HG03139 (cell line): ENCODE measurements around the gene BCL6B.
"Not testable (repeated sequence)": the region's sequence is repeated elsewhere in the genome, so short reads cannot be mapped to it uniquely, and the experiment has no call there.

Source experiments
- ATAC-seq: cut with Tn5 transposase; IDR thresholded peaks from one replicate; pipeline ENCODE4 v1.9.1; 2021; ENCODE audit not compliant: unreplicated experiment

The BCL6B gene

DNA sequence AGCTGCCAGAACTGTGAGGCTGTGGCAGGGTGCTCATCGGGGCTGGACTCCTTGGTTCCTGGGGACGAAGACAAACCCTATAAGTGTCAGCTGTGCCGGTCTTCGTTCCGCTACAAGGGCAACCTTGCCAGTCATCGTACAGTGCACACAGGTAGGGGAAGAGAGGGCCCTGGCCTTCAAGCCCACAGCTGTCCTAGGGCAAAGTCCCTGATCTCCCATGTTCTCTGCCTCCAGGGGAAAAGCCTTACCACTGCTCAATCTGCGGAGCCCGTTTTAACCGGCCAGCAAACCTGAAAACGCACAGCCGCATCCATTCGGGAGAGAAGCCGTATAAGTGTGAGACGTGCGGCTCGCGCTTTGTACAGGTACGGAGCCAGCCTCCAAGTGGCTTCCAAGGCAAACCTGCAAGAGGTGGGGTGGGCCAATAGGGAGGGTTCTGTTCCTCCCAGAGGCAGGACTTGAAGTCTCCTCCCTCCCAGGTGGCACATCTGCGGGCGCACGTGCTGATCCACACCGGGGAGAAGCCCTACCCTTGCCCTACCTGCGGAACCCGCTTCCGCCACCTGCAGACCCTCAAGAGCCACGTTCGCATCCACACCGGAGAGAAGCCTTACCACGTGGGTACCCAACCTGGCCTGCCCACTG lies 3.7 kb downstream of the BCL6B start:
- no peak for ATAC-seq

DNA sequence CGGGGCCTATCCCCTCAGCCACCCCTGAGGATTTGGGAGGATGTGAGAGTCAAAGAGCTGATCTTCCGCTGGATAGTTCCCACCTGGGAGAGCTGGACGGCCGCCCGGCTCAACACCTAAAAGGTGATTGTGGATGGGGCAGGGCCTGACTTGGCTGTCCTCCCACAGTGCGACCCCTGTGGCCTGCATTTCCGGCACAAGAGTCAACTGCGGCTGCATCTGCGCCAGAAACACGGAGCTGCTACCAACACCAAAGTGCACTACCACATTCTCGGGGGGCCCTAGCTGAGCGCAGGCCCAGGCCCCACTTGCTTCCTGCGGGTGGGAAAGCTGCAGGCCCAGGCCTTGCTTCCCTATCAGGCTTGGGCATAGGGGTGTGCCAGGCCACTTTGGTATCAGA lies 4.5 kb downstream of the BCL6B start:
- ATAC-seq = no peak

DNA sequence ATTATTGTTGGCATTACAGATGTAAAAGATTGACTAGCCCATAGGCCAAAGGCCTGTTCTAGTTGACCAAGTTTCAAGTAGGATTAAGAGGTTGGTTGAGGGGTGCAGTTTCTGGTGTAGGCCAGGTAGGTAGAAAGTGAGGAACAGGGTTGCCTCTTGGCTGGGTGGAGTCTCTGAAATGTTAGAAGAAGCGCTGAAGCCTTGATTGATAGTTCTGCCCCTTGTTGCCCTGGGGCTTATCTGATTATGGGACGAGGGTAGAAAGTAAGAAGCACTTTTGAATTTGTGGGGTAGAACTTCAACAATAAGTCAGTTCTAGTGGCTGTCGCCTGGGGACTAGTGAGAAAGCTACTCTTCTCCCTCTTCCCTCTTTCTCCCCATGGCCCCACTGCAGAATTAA lies 6.2 kb downstream of the BCL6B start:
- ATAC-seq = no peak

DNA sequence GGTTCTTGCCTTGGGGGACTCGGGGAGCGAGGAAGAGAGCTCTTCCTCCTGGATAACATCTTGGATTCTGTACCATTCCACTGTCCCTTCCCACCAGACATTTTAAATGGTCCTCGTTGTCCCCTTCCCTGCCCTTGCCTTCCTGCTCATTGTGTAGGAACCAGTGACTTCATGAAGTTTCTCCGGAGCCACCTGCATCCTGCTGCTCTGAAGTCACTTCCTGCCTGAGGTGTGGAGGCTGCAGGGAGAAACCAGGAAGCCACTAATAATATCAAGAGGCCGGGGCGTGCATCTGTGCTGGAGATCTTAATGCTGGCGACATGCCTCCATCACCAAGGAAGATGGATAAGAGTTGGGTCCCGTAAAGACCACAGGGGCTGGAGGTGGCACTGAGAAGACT lies 6.8 kb downstream of the BCL6B start:
- ATAC-seq = no peak

DNA sequence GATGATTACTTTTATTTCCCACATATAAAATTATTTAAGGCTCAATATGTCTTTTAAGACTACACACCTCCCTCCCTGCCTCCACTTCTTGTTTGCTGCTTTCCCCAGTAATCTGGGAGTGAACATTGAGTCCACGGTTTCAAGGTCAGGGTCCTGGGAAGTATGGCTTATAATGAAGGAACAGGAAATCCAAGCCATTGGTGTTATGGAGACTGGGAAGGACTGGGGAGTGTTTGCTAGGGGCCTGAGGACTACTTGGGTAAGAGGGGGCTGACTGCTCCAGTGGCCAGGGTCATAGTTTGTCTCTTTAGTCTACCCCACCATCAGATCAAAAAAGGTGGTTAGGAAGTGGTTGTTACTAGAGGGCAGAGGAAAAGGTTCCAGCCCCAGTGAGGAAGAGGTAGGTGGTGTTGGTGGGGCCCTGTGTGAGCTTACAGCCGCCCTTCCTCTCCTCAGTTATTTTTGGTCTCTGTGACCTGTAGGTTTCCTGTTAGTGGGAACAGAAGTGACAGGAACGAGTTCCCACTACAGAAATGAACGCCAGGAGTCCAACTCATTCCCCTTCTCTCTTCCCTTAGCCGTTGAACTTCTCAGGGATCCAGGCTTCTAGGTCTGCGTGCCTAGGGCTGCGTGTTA lies 12.2 kb downstream of the BCL6B start:
- ATAC-seq = no peak

DNA sequence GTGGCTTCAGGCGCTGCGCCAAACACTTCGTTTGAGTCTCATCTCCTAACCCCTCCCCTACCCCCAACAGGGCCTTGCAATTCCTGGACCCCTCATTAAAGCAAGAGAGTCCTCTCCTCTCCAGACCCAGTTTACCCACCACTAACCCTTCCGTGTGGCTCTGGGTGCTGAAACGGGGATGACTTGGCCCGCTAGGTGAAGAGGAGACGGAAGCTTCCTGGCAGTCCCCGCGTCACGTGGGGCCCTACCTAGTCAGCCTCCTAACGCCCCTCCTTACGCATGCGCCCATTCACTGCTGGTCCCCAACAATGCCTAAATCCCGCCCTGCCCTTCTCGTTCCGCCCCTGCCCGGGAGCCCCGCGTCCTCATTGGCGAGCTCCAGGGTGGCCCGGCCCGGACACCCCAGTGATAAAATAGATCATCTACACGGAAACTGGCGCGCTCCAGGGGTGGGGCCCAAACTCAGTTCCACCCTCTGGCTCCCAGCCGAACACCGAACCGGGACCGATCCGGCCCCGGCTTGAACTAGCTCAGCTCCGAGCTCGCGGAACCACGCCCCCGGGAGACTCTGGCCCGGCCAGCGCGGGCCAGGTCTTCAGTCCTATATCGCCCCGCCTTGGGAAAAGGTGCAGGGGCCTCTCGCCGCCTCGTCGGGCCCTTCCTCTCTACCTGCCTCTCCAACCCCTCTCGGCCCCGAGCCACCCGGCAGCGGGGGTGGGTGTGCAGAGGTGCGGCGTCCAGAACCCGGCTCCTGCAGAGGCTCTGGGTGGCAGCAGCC lies 12.9 kb downstream of the BCL6B start, which contains the start of gene SLC16A13:
TSS of gene SLC16A13 (plus strand) at position 425 of the 778 bp plus-strand sequence. CDS start 368 bp downstream, outside the sequence.
- peak; percentile 91 for ATAC-seq

DNA sequence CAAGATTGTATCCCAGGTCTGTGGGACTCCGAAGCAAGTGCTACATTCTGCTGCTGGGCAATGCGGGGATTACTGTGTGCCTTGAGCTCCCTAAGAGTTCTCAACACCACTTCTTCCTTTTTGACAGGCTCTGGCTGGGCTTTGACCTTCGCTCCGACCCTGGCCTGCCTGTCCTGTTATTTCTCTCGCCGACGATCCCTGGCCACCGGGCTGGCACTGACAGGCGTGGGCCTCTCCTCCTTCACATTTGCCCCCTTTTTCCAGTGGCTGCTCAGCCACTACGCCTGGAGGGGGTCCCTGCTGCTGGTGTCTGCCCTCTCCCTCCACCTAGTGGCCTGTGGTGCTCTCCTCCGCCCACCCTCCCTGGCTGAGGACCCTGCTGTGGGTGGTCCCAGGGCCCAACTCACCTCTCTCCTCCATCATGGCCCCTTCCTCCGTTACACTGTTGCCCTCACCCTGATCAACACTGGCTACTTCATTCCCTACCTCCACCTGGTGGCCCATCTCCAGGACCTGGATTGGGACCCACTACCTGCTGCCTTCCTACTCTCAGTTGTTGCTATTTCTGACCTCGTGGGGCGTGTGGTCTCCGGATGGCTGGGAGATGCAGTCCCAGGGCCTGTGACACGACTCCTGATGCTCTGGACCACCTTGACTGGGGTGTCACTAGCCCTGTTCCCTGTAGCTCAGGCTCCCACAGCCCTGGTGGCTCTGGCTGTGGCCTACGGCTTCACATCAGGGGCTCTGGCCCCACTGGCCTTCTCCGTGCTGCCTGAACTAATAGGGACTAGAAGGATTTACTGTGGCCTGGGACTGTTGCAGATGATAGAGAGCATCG lies 15.4 kb downstream of the BCL6B start:
- ATAC-seq = no peak

DNA sequence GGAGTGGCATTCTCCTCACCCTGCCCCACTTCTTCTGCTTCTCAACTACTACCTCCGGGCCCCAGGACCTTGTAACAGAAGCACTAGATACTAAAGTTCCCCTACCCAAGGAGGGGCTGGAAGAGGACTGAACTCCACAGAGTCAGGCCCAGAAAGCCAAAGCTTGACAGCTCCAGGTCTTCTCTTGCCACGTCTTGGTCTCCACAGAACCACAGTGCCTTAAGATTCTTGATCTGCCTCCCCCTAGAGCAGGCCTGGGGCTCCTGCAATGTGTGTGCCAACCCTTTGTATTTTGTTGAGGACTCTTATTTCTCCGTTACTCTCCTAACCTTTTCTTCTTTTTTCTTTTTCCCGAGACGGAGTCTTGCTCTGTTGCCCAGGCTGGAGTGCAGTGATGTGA lies 17.0 kb downstream of the BCL6B start:
- ATAC-seq = no peak

DNA sequence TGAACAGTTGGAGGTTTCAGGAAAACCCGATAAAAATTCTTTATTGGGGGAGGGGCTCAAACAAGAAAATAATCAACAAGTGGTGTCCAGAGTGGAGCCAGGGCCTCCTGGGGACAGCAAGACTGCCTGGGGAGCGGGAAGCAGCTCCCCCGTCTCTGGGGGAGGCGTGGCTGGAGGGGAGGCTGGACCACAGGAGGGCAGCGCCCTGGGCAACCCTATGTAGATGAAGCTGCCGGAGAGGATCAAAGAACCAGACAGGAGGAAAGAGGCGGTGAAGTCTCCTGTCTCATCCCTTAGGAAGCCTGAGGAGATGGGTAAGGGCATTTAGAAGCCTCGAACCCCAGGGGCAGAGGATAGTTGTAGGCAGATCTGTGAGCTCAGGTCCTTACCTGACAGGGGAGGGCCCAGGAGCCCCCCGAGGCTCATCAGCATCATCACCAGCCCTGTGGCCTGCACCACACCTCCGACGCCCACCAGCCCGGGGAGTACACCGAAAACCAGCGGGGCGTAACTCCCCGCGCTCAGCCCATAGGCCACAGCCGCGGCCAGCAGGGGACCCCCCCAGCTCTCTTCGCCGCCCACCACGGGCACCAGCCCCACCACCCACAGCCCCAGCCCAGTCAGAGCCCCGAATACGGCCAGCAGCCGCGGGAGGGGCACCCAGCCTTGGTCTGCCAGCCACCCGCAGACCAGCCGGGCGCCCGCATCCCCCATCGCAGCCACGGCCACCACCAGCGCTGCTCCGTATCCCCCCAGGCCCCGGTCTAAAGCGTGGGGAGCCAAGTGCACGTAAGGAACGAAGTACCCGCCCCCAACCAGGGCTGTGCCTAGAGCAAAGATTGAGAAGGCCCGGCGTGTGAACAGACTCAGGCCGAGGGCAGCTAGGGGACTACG lies 19.0 kb downstream of the BCL6B start:
- ATAC-seq = no peak

DNA sequence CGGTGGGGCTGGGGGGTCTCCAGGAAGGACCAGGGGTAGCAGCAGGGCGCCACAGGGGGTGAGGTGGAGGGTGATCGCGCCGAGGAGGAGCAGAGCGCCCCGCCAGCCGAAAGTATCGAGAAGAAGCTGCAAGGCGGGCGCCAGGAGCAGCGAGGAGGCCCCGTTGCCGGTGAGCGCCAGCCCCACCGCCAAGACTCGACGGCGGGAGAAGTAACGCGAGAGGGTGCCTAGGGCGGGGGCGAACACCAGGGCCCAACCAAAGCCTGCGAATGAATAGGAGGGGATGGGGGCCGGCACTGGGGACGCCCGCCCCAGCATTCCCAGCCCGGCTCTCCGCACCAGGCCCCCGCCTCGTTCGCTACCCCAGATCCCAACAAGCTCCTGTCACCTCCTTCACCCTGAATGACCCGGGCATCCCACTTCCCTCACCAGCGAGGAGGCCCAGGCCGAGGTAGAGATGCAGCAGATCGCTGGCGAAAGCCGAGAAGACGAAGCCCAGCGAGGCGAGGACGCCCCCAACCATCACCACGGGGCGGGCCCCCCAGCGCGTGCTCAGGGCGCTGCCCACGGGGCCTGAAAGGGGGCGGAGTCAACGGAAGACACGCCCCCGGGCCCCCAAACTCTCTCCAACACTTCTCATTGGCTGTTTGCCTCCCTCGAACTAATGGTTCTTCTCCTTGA lies 19.8 kb downstream of the BCL6B start:
- no peak for ATAC-seq

DNA sequence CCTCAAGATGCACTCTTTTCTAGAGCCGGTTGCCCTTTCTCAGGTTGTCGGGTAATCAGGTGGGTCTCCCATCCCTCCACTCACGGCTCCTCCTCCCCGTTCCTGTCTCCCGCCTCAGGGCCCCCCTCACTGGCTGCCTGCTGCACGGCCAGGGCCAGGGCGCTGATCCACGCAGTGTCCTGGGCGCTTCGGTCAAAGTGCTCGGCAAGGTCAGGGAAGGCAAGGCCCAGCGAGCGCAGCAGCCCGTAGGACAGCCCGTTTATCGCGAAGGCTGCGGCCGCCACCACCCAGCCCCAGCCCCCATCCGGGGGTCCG lies 20.3 kb downstream of the BCL6B start:
- no peak for ATAC-seq

DNA sequence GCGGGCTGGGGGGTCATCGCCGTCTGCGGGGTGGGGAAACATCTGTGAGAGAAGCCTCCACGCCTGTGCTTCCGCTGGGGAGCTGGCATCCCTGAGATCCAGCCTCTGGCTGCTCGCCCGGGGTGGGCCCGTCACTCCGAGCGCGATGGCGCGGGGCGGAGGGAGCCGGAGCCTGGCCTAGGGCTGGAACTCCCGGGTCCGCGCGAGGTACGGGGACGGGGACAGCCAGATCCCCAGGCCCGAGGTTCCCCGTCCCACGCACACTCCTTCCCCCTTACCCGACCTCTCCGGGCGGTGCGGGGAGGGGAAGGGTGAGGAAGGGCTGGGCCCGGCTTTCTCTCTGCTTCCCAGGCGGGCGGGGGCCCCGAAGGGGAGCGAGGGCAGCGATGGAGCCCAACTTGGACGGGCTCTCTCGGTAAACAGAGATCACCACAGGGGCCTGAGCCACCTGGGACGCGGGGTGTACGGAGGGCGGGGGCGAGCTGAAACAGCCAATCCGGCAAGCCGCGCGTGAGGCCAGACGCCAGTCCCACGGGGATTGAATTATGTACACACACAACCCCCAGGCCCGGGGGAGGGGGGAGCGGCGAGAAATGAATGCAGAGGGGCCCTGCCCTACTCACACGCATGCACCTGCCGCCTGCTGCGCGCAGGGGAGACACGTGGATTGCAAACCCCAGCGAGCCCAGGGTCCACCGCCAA lies 20.8 kb downstream of the BCL6B start, which contains the start of gene SLC16A11:
TSS of gene SLC16A11 (minus strand) at position 596 of the 702 bp plus-strand sequence. CDS start at position 17, 579 bp downstream.
- ATAC-seq = no peak

DNA sequence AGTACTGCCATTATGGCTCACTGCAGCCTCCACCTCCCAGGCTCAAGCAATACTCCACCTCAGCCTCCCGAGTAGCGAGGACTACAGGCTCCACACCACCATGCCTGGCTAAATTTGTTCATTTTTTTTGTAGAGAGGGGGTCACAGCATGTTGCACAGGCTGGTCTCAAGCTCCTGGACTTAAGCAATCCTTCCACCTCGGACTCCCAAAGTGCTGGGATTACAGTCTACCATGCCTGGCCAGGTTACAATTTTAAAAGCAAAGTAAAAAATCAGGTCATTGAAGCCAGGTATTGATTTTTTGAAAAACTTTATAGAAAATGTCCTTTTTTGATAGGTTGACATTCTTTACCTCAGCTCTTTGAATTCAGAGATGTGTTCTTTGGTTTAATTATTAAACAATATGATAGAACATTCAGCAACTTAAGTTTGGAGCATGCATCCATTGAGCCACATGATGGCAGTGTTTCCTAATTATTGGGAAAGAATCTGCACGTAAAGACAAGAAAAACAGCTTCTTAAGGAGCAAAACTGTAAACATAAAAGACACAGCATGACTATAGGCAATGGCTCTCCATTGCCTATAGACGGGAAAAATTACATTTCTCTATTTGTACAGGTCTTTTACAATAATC lies 22.8 kb downstream of the BCL6B start:
- ATAC-seq = no peak

DNA sequence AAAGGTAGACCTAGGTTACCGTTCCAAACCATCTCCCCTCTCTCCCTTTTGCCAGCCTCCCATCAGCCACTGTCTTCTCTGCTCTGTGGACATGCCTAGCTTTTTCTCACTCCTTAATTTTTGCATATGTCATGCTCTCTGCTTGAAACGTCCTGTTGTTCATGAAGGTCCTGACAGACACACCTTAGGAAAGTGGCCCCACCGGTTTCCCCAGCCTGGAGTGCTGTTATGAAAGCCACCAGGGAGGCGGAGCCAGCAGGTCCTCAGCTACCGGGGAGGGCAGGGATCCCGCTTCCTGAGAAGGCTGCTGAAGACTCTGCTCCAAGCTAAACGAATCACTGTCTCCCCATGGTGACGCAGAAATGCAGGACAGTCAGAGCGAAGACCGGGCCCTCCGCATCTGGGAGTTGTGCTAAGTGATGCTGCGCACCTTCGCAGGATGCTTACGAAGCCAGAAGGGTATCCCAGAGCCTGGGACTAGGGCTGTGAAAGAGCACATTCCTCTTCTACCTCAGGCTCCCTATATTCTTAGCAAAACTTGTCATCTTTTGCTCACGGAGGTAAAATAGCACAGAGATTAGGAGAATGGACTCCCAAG lies 23.4 kb downstream of the BCL6B start:
- ATAC-seq = no peak

DNA sequence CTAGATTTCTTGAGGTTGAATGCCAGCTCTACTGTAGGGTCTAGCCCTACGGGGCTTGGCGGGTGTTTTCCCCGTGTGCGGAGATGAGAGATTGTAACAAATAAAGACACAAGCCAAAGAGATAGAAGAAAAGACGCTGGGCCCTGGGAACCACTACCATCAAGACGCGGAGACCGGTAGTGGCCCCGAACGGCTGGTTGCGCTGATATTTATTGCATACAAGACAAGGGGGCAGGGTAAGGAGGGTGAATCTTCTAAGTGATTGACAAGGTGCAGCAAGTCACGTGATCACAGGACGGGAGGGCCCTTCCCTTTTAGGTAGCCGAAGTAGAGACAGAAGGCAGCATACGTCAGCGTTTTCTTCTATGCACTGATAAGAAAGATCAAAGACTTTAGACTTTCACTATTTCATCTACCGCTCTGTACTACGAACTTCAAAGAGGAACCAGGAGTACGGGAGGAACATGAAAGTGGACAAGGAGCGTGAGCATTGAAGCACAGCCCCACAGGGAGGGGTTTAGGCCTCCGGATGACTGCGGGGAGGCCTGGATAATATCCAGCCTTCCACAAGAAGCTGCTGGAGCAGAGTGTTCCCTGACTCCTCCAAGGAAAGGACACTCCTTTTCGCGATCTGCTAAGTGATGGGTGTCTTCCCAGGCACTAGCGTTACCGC lies 24.0 kb downstream of the BCL6B start:
- not testable (repeated sequence) for ATAC-seq

DNA sequence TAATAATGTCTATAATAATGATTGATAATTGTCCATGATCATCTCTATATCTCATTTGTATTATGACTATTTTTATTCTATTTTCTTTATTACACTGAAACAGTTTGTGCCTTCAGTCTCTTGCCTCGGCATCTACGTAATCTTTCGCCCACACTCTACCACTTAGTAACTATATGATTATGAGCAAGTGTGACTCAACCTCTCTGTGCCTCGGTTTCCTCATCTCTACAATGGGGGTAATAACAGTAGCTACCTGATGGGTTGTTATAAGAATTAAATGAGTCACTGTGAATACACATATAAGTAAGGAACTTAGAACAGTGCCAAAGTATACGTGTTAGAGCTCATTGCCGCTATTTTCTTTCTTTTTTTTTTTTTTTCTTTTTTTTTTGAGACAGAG lies 24.7 kb downstream of the BCL6B start:
- ATAC-seq = no peak

DNA sequence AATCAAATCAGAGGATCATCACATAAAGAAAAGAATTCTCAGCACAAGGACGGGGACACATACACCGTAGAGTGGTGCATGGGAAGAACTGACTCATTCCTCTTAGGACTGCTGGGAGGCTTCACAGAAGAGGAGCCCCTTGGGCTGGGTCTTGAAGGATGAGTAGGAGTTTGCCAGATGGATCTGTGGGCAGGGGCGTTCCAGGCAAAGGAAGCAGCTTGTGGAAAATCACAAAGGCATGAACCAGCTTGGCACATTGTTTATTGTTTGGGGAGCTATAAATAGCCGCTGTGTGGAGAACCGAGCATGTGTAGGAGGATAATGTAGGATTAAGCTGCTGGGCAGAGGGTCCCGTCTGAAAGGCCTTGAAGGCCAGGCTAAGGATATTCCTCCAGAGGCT lies 26.1 kb downstream of the BCL6B start:
- ATAC-seq = no peak

DNA sequence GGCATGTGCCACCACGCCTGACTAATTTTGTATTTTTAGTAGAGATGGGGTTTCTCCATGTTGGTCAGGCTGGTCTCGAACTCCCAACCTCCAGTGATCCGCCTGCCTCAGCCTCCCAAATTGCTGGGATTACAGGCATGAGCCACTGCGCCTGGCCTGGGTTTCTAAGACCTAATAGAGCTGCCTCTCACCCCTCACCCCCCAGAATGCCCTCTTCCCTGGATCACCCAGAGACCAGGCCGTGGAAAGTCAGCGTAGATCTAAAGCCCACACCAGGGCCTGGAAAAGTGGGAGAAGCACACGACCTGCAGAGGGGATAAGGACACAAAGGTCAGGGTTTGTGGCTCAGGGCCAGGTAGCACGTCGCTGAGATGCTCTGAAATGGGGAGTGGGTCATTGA lies 27.7 kb downstream of the BCL6B start:
- ATAC-seq = not testable (repeated sequence)
